PC-9 (cell line): ENCODE measurements around the gene INPP5A.

ENCODE experiments used
- EZH2 ChIP-seq: fragments of 200-600 bp; sonication (generic); IDR thresholded peaks from 2 replicates; pipeline ENCODE4 v1.8.0; 2017; ENCODE audit warnings: antibody characterized with exemption, low read depth
- TF ChIP-seq, protein P1 (sequence below): fragments of 200-600 bp; sonication (generic); conservative IDR thresholded peaks from 2 replicates; pipeline ENCODE4 v1.6.1; 2017; ENCODE audit warnings: mixed run types, antibody characterized with exemption, mild to moderate bottlenecking, moderate library complexity

DNA sequence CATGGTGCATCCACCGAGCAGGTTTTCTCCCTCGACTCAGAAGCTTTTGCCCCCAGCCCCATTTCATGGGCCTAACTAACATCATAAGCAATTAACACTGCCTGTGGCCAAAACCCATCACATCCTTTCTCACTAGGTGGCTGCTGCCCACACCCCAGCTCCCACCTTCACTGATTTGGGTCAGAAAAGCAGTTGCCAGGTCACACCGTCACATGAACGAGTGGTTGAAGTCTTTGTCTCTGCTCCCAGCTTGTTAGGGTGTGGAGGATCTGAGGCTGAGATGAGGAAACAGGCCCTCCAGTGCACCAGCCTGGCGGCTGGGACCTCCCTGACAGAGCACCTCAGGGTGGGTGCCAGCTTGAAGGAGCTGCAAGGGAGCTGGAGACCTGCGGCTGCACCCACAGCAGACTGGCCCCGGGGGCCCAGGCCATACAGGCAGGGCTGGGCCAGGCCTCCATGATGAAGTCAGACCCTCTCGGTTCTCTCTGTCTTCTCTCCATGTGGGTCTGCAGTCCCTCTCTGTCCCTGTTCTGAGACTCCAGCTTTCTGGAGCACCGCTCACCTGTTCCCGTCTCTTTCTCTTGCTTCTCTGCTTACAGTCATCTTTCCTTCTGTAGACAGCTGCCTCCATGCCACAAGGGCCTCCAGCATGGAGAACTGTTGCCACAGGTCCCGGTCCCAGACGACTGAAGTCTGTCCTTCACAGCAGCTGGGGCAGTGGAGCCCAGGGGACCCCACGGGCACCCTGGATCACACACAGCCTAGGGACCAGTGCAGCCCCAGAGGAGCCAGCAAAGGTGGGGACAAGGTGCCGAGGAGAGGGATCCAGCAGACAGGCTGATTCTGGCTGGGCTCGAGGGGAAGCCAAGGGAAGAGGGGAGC lies 13.8 kb upstream of the INPP5A start:
- TF ChIP-seq, protein P1, sequence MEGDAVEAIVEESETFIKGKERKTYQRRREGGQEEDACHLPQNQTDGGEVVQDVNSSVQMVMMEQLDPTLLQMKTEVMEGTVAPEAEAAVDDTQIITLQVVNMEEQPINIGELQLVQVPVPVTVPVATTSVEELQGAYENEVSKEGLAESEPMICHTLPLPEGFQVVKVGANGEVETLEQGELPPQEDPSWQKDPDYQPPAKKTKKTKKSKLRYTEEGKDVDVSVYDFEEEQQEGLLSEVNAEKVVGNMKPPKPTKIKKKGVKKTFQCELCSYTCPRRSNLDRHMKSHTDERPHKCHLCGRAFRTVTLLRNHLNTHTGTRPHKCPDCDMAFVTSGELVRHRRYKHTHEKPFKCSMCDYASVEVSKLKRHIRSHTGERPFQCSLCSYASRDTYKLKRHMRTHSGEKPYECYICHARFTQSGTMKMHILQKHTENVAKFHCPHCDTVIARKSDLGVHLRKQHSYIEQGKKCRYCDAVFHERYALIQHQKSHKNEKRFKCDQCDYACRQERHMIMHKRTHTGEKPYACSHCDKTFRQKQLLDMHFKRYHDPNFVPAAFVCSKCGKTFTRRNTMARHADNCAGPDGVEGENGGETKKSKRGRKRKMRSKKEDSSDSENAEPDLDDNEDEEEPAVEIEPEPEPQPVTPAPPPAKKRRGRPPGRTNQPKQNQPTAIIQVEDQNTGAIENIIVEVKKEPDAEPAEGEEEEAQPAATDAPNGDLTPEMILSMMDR, result no peak
- no peak for TF ChIP-seq EZH2
